ENCODE results near the gene USP38.

Gene USP38

GRCh38 chr4:143270256-143270838 lies 85.6 kb downstream of the USP38 start:
- DNase-seq (ENCODE audit: low read depth), result no peak

All from amniotic epithelial cell (primary cell).